Thyroid gland (tissue), 4 donors: ENCODE results near the gene TMED8. TPM values are rescaled to one million over a fixed set of nuclear protein-coding genes. Genes with fewer than 3 reads are reported as not detected.
"Not testable (repeated sequence)": the region's sequence is repeated elsewhere in the genome, so short reads cannot be mapped to it uniquely, and the experiment has no call there.

Experiments used
- DNase-seq, 2 donors: peaks; one replicate each; pipeline ENCODE4 v3.0.0-alpha.2; 2019
- H3K27ac ChIP-seq, 3 donors: fragments of 200-600 bp; sonication (generic); 1 replicate in 2 of 3; 2 replicates in 1 of 3; pipeline ENCODE4 v1.5.1; 2016 to 2019; ENCODE audit warnings: mild to moderate bottlenecking in 1 of 3, moderate library complexity in 1 of 3
- H3K27me3 ChIP-seq: fragments of 200-600 bp; sonication (generic); one replicate; pipeline ENCODE4 v1.5.1; 2019
- H3K36me3 ChIP-seq, 2 donors: fragments of 200-600 bp; sonication (generic); one replicate each; pipeline ENCODE4 v1.5.1; 2016 to 2019
- H3K4me1 ChIP-seq, 2 donors: fragments of 200-600 bp; sonication (generic); one replicate each; pipeline ENCODE4 v1.5.1; 2017 to 2019
- H3K4me3 ChIP-seq, 3 donors: fragments of 200-600 bp; sonication (generic); replicated peaks in 1 of 3; 1 replicate in 2 of 3; 2 replicates in 1 of 3; pipeline ENCODE4 v1.5.1; 2016; ENCODE audit warnings: mild to moderate bottlenecking in 1 of 3
- H3K9me3 ChIP-seq: fragments of 200-600 bp; sonication (generic); one replicate; pipeline ENCODE4 v1.5.1; 2017
- POLR2A ChIP-seq, 2 donors: fragments of 450-650 bp; IDR thresholded peaks; one replicate each; pipeline ENCODE4 v1.6.1; 2017; ENCODE audit warnings: antibody characterized with exemption in 2 of 2, mild to moderate bottlenecking in 2 of 2, moderate library complexity in 1 of 2
- WGBS, 2 donors: methylation state at CpG; one replicate each; pipeline ENCODE4 v1.1.5; 2017; 5-methylcytosine and 5-hydroxymethylcytosine counted together
- intact Hi-C: fragments of 100-400 bp; cut with DNase I; formaldehyde crosslinking; loops from one replicate; pipeline ENCODE4 v1.15.1; 2023
- total RNA-seq, 4 donors: library from RNA; depleted of rRNA; stranded (reverse); fragments of >200 nt; gene quantifications; one replicate each; pipeline ENCODE4 v1.2.3, GENCODE V29; 2016
- TF ChIP-seq, protein P1 (sequence below), 6 experiments: fragments of 200-600 bp in 3 of 6; fragments of 450-650 bp in 3 of 6; sonication (generic) in 3 of 6; IDR thresholded peaks; one replicate each; pipeline ENCODE4 v1.5.1; 2016 to 2019; ENCODE audit warnings: antibody characterized with exemption in 6 of 6, mild to moderate bottlenecking in 2 of 6, inconsistent platforms in 1 of 6, moderate library complexity in 1 of 6

Gene TMED8
- total RNA-seq, 4 donors from 2014 or later = 20.9 to 33.3 (median 28.8) TPM

DNA sequence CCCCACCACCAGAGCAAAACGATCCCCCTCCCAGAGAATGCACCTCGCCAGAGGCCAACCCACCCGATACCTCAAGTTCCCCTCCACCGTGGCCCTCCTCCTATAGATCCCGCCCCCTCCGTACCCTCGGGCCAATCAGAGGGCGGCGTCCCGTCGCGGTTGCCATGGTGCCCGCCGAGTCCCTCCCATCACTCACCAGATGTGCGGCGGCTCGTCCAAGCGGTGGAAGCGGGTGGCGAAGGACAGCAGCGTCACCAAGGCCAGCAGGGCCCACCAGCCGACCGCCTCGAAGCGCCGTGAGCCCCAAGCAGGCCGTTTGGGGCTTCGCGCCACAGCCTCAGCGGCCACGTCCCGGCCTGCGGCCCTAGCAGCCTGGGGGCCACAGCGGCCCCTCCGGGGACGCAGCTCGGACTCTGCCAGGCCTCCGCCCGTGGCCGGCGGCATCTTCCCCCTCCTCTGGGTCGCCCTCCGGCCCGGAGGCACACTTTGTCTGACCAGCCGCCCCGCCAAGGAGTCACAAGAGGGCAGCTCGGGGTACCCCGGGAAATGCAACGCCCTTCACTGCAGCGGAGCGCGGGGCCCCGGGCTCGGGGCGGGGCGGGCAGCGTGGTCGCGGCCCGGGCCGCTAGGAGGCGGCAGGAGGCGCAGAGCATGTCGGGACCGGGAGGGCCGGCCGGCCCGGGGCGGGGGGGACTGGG lies 56.5 kb downstream of the TMED8 start, which contains the start of gene POMT2:
TSS of gene POMT2 (minus strand) at position 646 of the 698 bp plus-strand sequence. CDS start at position 444, 202 bp downstream.
- H3K27ac ChIP-seq = peak within 1 kb of the TSS; percentile 98 to 99 (median 98)
- WGBS, 2 donors = 0% methylated on average over 14 of the region's 69 CpGs; no CpG with 5 or more reads in 1 of the 2 donors
- H3K36me3 ChIP-seq = no peaks in the 10 kb centered on the region
- peak within 1 kb of the TSS; percentile 94 to 99 (median 99) for H3K4me3 ChIP-seq
- peak; percentile 95 for DNase-seq
- H3K4me1 ChIP-seq = peaks cover 14 to 37% of the 10 kb centered on the region in 2 donors
- H3K9me3 ChIP-seq = no peaks in the 10 kb centered on the region
- intact Hi-C loops = no loop called here
- TF ChIP-seq, protein P1, sequence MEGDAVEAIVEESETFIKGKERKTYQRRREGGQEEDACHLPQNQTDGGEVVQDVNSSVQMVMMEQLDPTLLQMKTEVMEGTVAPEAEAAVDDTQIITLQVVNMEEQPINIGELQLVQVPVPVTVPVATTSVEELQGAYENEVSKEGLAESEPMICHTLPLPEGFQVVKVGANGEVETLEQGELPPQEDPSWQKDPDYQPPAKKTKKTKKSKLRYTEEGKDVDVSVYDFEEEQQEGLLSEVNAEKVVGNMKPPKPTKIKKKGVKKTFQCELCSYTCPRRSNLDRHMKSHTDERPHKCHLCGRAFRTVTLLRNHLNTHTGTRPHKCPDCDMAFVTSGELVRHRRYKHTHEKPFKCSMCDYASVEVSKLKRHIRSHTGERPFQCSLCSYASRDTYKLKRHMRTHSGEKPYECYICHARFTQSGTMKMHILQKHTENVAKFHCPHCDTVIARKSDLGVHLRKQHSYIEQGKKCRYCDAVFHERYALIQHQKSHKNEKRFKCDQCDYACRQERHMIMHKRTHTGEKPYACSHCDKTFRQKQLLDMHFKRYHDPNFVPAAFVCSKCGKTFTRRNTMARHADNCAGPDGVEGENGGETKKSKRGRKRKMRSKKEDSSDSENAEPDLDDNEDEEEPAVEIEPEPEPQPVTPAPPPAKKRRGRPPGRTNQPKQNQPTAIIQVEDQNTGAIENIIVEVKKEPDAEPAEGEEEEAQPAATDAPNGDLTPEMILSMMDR (IDR thresholded peaks at IDR 0.05) = peak in 4 of 6 experiments; percentile 26 to 62 (median 52)
- TF ChIP-seq POLR2A (IDR thresholded peaks at IDR 0.05) = peak; percentile 33 to 84
- no peaks in the 10 kb centered on the region for H3K27me3 ChIP-seq

DNA sequence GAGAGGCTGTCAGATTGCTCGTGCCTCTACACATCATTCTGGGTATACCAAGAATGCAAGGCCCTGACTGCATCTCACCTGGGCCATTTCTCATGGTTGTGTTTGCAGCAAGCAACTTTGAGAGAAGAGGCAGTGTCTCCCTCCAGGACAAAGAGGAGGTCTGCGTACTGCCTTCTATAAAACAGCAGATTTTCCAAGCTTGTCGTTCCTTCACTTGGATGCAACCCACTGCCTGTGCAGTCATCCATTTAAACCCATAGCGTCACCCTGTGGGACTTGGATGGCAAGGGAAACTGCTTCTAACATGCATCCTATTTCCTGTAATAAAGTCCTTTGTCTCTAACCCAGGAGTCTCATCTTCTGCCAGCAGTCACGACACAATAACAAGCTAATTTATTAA lies 57.5 kb downstream of the TMED8 start:
- H3K4me3 ChIP-seq = no peak overlapping the region
- H3K36me3 ChIP-seq = no peaks in the 10 kb centered on the region
- H3K27me3 ChIP-seq = no peaks in the 10 kb centered on the region
- H3K9me3 ChIP-seq = no peaks in the 10 kb centered on the region
- 29 to 43% methylated on average over 5 of the region's 5 CpGs for WGBS, 2 donors
- DNase-seq = peak in 1 of 2 donors; percentile 19
- intact Hi-C loops = loop anchor here (5.0 to 10.0 kb wide), 2 partner anchors 143 to 165 kb away; no protein-coding TSS in a partner anchor
- H3K4me1 ChIP-seq = peaks cover 14 to 45% of the 10 kb centered on the region in 2 donors
- no peak overlapping the region for H3K27ac ChIP-seq
- TF ChIP-seq POLR2A (IDR thresholded peaks at IDR 0.05) = no peak
- TF ChIP-seq, protein P1 (IDR thresholded peaks at IDR 0.05) = no peak

DNA sequence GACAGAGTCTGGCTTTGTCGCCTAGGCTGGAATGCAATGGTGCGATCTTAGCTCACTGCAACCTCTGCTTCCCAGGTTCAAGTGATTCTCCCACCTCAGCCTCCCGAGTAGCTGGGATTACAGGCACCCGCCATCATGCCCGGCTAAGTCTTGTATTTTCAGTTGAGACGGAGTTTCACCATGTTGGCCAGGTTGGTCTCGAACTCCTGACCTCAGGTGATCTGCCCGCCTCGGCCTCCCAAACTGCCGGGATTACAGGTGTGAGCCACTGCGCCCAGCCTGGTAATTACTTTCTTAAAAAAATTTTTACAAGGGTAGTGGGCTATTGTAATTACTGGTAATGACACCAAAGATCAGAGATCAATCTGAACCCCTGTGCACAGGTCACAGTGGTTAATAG lies 58.1 kb downstream of the TMED8 start:
- H3K27me3 ChIP-seq, H3K9me3 ChIP-seq, H3K36me3 ChIP-seq, H3K27ac ChIP-seq, DNase-seq, H3K4me3 ChIP-seq: not testable (repeated sequence)
- intact Hi-C loops = loop anchor here (5.0 to 10.0 kb wide), 2 partner anchors 144 to 164 kb away; no protein-coding TSS in a partner anchor
- WGBS, 2 donors = 94 to 96% methylated on average over 11 of the region's 11 CpGs
- peaks cover 21 to 52% of the 10 kb centered on the region in 2 donors for H3K4me1 ChIP-seq

DNA sequence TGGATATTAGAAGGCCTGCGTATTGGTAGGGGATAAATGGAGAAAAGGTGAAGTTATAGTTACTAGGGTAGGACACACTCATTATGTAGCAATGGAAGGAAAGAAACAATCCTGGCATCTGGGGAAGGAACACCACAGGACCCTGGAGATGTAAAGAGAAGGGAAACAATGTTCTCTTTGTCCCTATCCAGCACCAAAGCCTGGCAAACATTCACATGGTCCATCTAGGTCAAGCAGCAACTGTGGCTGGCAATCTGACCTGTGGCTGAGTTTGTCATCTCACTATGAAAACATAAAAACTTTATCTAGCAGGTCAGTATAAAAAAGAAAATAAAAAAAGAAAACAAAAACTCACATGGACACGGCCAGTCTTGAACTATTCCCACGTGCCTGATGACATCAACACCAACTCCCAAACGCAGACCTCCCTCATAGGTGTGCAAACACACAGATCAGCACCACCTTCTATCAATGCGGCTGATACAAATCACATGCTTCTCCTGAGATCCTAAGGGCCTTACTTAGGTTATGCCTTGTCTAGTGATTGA lies 58.8 kb downstream of the TMED8 start:
- peaks cover 28 to 59% of the 10 kb centered on the region in 2 donors for H3K4me1 ChIP-seq
- TF ChIP-seq, protein P1 (IDR thresholded peaks at IDR 0.05) = no peak
- no peak for TF ChIP-seq POLR2A (IDR thresholded peaks at IDR 0.05)
- DNase-seq = no peak

DNA sequence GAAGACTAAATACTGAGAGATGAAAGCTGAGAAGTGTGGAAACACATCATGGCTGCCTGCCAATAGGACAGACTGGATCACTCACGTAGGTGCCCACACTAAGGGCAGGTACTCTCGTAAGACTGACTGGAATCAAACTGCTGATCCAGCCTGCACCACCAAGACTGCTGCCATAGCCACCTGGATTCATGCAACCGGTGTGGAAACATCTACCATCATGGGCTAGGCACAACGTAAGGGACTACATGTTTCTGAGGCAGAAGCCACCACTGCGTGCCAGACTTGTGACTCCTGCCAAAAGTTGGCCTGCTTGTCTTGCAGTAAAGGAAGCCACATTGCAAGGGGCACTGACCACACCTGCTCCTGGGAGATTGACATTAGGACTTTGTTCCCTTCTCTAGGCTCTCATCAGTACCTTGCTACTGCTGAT lies 60.0 kb downstream of the TMED8 start:
- Histone ChIP-seq H3K36me3 (no peaks in the 10 kb centered on the region), H3K27me3 (no peaks in the 10 kb centered on the region), H3K27ac (peak overlapping the region in 1 of 3 donors; percentile 34), H3K4me3 (no peak overlapping the region), H3K9me3 (no peaks in the 10 kb centered on the region), H3K4me1 (peaks cover 27 to 64% of the 10 kb centered on the region in 2 donors)
- intact Hi-C loops = loop anchor here (5.0 to 10.0 kb wide), 2 partner anchors 145 to 162 kb away; no protein-coding TSS in a partner anchor
- DNase-seq = peak; percentile 47 to 59
- TF ChIP-seq, protein P1 (IDR thresholded peaks at IDR 0.05) = no peak
- TF ChIP-seq POLR2A (IDR thresholded peaks at IDR 0.05) = no peak
- 30 to 55% methylated on average over 2 to 5 of the region's 5 CpGs for WGBS, 2 donors

More for the DNA sequence above, 58.8 kb downstream of the TMED8 start:
- no peak overlapping the region for H3K4me3 ChIP-seq
- 73 to 86% methylated on average over 5 of the region's 5 CpGs for WGBS, 2 donors
- no peaks in the 10 kb centered on the region for H3K36me3 ChIP-seq
- H3K27ac ChIP-seq = peak overlapping the region in 1 of 3 donors; percentile 24
- H3K9me3 ChIP-seq = no peaks in the 10 kb centered on the region
- no peaks in the 10 kb centered on the region for H3K27me3 ChIP-seq
- intact Hi-C loops = loop anchor here (5.0 to 10.0 kb wide), 2 partner anchors 144 to 163 kb away; no protein-coding TSS in a partner anchor
